CD8-positive, alpha-beta memory T cell (primary cell): ENCODE measurements around the gene MYOZ3. TPM values are rescaled to one million over a fixed set of nuclear protein-coding genes. Genes with fewer than 3 reads are reported as not detected.

Experiments
- CTCF ChIA-PET: fragments of 350-600 bp; sonication (Branson Sonifier 250); formaldehyde crosslinking; loops from one replicate; lab custom pipeline; 2021; ENCODE audit warnings: antibody characterized with exemption; lab: Charles Lee
- POLR2A ChIA-PET: fragments of 350-600 bp; sonication (Branson Sonifier 250); formaldehyde crosslinking; loops from one replicate; lab custom pipeline; 2021; ENCODE audit warnings: antibody characterized with exemption; lab: Charles Lee
- DNase-seq, 5 donors: peaks; one replicate each; pipeline versions ENCODE4 v3.0.0 to v3.0.0-alpha.2; 2020 to 2022; ENCODE audit warnings: mixed read lengths in 1 of 5
- H3K27ac ChIP-seq: one replicate; pipeline ENCODE4 v1.7.0; 2013; ENCODE audit warnings: low read depth, mild to moderate bottlenecking, low read length, moderate library complexity
- H3K27me3 ChIP-seq: 2 replicates; pipeline ENCODE4 v1.7.0; 2013; ENCODE audit warnings: low read length, mild to moderate bottlenecking; ENCODE audit not compliant: insufficient read depth, poor library complexity, severe bottlenecking
- H3K36me3 ChIP-seq: 2 replicates; pipeline ENCODE4 v1.7.0; 2013; ENCODE audit warnings: mild to moderate bottlenecking, low read length, moderate library complexity; ENCODE audit not compliant: insufficient read depth
- H3K4me1 ChIP-seq: 2 replicates; pipeline ENCODE4 v1.7.0; 2013; ENCODE audit warnings: mild to moderate bottlenecking, low read length, moderate library complexity; ENCODE audit not compliant: insufficient read depth
- H3K4me3 ChIP-seq: 2 replicates; pipeline ENCODE4 v1.7.0; 2013; ENCODE audit warnings: mild to moderate bottlenecking, low read length
- H3K9me3 ChIP-seq: 2 replicates; pipeline ENCODE4 v1.7.0; 2013; ENCODE audit warnings: mild to moderate bottlenecking, low read length
- H3K27ac Mint-ChIP-seq, 8 donors: one replicate each; pipeline ENCODE4 v1.8.0; 2020 to 2021; ENCODE audit warnings: mixed read lengths in 8 of 8, mild to moderate bottlenecking in 6 of 8, inconsistent platforms in 3 of 8, moderate library complexity in 3 of 8
- H3K27me3 Mint-ChIP-seq, 2 donors: one replicate each; pipeline ENCODE4 v1.8.0; 2020 to 2021; ENCODE audit warnings: mixed read lengths in 2 of 2, mild to moderate bottlenecking in 1 of 2, moderate library complexity in 1 of 2
- H3K36me3 Mint-ChIP-seq, 3 donors: one replicate each; pipeline ENCODE4 v1.8.0; 2020 to 2021; ENCODE audit warnings: mixed read lengths in 3 of 3, inconsistent platforms in 1 of 3, mild to moderate bottlenecking in 1 of 3
- H3K4me1 Mint-ChIP-seq, 3 donors: one replicate each; pipeline ENCODE4 v1.8.0; 2020 to 2021; ENCODE audit warnings: mixed read lengths in 3 of 3, inconsistent platforms in 1 of 3, mild to moderate bottlenecking in 1 of 3
- H3K4me3 Mint-ChIP-seq, 7 donors: one replicate each; pipeline ENCODE4 v1.8.0; 2020 to 2021; ENCODE audit warnings: mixed read lengths in 7 of 7, mild to moderate bottlenecking in 6 of 7, moderate library complexity in 4 of 7, inconsistent platforms in 2 of 7
- H3K9me3 Mint-ChIP-seq, 5 donors: one replicate each; pipeline ENCODE4 v1.8.0; 2020 to 2022; ENCODE audit warnings: mixed read lengths in 5 of 5, mild to moderate bottlenecking in 3 of 5, moderate library complexity in 2 of 5, inconsistent platforms in 1 of 5
- polyA plus RNA-seq: library from polyadenylated mRNA; unstranded; fragments of 300-500 nt; fragmentation: Illumina TruSeq; gene quantifications from one replicate; pipeline ENCODE4 v1.2.3, GENCODE V29; 2021
- total RNA-seq, 2 experiments: library from RNA; stranded (reverse); gene quantifications; one replicate each; pipeline ENCODE4 v1.2.3, GENCODE V29; 2021

Gene MYOZ3
- total and polyA plus RNA-seq, 3 experiments from 2014 or later = not detected

DNA sequence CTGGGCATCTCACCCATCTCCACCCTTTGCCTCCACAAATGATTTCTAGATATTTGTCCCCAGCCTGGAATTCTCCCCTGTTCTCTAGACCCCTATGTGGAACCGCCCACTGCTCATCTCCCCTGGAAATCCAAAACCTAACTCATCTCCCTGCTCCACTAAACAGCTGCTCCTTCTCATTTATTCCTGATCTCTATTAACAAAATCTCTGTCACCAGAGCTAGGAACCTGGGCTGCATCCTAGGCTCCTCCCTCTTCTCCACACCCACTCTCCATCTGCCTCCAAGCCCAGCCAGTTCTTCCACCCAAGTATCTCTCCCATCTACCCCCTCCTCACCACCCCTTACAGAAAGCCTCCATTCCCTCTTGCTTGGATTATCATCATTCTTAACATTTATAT is 44.5 kb upstream of the MYOZ3 start:
- no peaks in the 10 kb centered on the region for H3K4me1 Mint-ChIP-seq
- Histone ChIP-seq H3K27me3 (no peaks in the 10 kb centered on the region), H3K4me3 (no peak overlapping the region), H3K27ac (no peak overlapping the region), H3K9me3 (no peaks in the 10 kb centered on the region), H3K4me1 (no peaks in the 10 kb centered on the region), H3K36me3 (no peaks in the 10 kb centered on the region)
- no peak overlapping the region for H3K4me3 Mint-ChIP-seq
- H3K27ac Mint-ChIP-seq = no peak overlapping the region
- ChIA-PET POLR2A (no interaction called here), CTCF (no interaction called here)
- peaks cover 3 to 18% of the 10 kb centered on the region in 2 donors for H3K27me3 Mint-ChIP-seq
- no peaks in the 10 kb centered on the region for H3K36me3 Mint-ChIP-seq
- DNase-seq = no peak
- no peaks in the 10 kb centered on the region for H3K9me3 Mint-ChIP-seq

DNA sequence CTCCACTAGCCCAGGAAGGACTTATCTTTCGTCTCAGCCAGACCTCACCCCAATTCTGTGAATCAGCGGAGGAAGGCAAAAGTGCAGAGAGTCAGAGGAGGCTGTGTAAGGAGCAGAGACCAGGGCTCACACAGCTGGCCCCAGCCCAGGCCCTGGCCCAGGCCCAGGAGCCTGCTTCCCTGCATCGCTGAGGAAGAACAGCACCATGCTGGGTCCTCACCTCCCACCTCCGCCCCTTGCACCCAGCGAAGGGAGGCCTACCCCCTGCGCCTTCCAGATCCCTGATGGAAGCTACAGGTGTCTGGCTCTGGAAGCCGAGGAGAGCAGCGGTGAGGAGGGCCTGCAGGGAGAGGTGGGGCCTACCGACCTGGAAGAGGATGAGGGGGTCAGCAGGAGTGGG is 42.9 kb upstream of the MYOZ3 start:
- no peak overlapping the region for H3K4me3 Mint-ChIP-seq
- Histone ChIP-seq H3K27me3 (no peaks in the 10 kb centered on the region), H3K4me3 (no peak overlapping the region), H3K27ac (no peak overlapping the region), H3K4me1 (no peaks in the 10 kb centered on the region), H3K36me3 (no peaks in the 10 kb centered on the region), H3K9me3 (no peaks in the 10 kb centered on the region)
- peaks cover under 1 to 3% (median 3%) of the 10 kb centered on the region in 3 donors for H3K4me1 Mint-ChIP-seq
- no peaks in the 10 kb centered on the region for H3K36me3 Mint-ChIP-seq
- H3K27me3 Mint-ChIP-seq = peaks cover 2 to 24% of the 10 kb centered on the region in 2 donors
- DNase-seq = no peak
- no peak overlapping the region for H3K27ac Mint-ChIP-seq
- POLR2A ChIA-PET = no interaction called here
- no peaks in the 10 kb centered on the region for H3K9me3 Mint-ChIP-seq
- CTCF ChIA-PET = interaction anchor here (1.2 kb wide), 1 partner anchor 228 kb away, joined by 3 read pairs; the partner anchor contains the start of gene IRGM

DNA sequence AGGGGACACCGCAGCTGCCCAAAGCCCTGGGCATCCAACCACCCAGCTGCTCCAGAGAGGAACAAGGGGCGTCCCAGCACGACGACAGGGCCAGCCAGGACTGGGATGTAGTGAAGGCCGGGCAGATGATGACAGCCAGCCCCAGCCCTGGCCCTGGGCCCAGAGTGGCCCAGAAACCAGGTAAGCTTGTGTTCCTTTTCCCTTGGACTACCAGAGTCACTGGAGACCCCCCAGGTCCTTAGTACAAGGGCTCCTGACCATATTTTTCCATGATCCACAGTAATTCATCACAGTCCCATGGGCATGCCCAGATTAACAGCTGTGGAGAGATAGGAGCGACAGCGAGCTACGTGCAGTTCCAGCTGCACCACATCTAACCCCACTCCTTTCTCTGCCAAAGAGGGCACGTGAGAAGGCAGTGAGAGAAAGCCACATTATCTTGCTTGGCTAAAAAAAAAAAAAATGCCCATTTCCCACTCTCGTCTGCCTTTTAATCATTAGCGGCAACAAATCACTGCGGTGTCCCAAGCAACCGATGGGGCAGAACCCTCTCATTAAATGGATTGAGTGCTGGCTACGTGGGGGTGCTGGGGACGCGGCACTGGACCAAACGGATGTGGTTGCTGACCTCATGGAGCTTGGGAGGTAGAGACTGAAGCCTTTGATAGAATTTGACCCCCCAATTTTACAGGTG is 42.3 kb upstream of the MYOZ3 start:
- DNase-seq = no peak
- ChIA-PET POLR2A (no interaction called here), CTCF (interaction anchor here (1.2 kb wide), 1 partner anchor 228 kb away, joined by 3 read pairs; the partner anchor contains the start of gene IRGM)
- Histone ChIP-seq H3K36me3 (no peaks in the 10 kb centered on the region), H3K27me3 (no peaks in the 10 kb centered on the region), H3K9me3 (no peaks in the 10 kb centered on the region), H3K4me1 (no peaks in the 10 kb centered on the region), H3K27ac (no peak overlapping the region), H3K4me3 (no peak overlapping the region)
- Mint-ChIP-seq H3K27ac (no peak overlapping the region), H3K36me3 (no peaks in the 10 kb centered on the region), H3K27me3 (peaks cover 4 to 26% of the 10 kb centered on the region in 2 donors), H3K9me3 (no peaks in the 10 kb centered on the region), H3K4me3 (no peak overlapping the region), H3K4me1 (peaks cover 6 to 9% (median 7%) of the 10 kb centered on the region in 3 donors)

DNA sequence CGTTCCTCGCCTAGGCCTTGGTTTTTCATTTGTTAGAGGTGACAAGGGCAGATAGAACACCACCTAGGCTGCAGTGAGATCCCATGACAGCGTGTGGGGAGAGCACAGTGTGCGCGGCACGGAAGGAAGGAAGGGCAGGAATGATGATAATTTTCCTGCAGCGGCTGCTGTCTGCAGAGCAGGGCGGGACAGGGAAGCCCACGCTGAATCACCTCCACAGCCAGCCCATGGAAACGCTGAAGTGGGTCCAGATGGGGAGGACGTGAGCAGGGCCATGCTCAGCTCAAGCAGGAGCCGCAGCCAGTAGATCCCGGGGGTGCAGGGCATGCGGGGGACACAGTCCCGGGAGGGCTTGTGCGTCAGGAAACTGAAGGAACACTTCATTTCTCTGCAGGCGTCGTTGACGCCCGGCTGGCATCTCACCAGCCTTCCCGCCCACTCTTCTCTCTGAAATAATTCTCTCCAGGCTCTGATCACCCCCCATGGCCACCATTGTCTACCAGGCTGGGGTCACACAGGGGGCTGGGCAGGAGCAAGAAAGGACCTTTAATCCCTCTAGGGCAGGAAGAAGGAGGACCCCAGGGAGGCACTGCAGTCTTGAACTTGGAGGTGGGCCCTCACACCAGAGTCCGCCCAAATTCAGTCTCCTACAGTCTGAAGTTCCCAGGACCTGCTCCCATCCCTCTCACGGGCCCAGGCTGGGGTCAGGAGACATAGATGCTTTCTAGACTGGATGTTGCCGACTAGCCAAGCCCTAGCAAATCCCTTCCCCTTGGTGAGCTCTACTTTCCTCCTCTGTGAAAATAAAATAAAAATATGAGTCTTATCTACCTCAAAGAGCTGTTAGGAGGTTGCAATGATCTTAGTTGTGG is 41.5 kb upstream of the MYOZ3 start:
- POLR2A ChIA-PET = no interaction called here
- CTCF ChIA-PET = interaction anchor here (1.2 kb wide), 1 partner anchor 227 kb away, joined by 3 read pairs; the partner anchor contains the start of gene IRGM

DNA sequence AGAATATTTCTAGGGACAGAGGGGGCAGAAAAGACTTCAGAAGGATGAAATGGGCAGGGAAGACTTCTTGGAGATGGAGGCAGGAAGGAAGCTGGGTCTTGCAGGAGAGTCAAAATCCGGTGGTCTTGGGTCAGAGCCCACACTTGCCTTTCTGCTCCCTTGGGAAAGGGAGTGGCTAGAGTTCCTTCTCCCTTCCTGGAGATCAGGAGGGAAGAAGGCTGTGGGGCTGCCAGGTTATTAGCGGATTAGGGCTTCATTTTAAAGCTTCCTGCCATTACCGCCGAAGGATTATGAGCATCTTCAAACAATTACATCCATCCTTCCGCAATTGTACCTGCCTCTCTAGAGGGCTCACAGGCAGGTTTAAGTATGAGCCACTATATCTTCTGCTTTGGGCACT is 39.8 kb upstream of the MYOZ3 start:
- H3K36me3 Mint-ChIP-seq = peaks cover 0 to 4% (median 0%) of the 10 kb centered on the region in 3 donors

More for the DNA sequence above, 41.5 kb upstream of the MYOZ3 start:
- no peaks in the 10 kb centered on the region for H3K9me3 ChIP-seq
- no peak overlapping the region for H3K27ac ChIP-seq
- no peak for DNase-seq
- Mint-ChIP-seq H3K27me3 (peaks cover 6 to 33% of the 10 kb centered on the region in 2 donors), H3K4me3 (no peak overlapping the region), H3K36me3 (peaks cover 0 to 4% (median 0%) of the 10 kb centered on the region in 3 donors), H3K27ac (no peak overlapping the region), H3K4me1 (peaks cover 11 to 17% (median 15%) of the 10 kb centered on the region in 3 donors), H3K9me3 (no peaks in the 10 kb centered on the region)
- peaks cover 3% of the 10 kb centered on the region for H3K4me1 ChIP-seq
- H3K4me3 ChIP-seq = no peak overlapping the region
- no peaks in the 10 kb centered on the region for H3K27me3 ChIP-seq
- no peaks in the 10 kb centered on the region for H3K36me3 ChIP-seq

DNA sequence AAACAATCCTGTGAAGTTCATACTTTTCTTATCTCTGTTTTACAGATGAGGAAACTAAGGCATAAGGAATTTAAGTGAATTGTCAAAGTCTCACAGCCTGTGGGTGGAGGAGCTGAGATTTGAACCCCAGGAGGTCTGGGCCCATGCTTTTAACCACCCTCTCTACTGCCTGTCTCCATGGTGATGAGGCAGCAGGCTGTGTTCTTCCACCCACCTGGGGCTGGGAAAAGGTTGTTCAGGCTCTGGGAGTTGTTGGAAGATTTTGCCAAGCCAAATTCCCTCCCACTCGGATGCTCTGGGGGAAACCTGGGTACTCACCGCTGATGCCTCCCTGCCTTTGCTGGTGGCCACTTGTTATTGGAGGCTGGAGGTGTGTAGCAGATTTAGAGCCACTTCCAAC is 38.9 kb upstream of the MYOZ3 start:
- Mint-ChIP-seq H3K9me3 (no peaks in the 10 kb centered on the region), H3K4me3 (no peak overlapping the region), H3K27ac (no peak overlapping the region), H3K36me3 (peaks cover 0 to 4% (median 0%) of the 10 kb centered on the region in 3 donors), H3K4me1 (peaks cover 11 to 22% (median 15%) of the 10 kb centered on the region in 3 donors), H3K27me3 (peaks cover 13 to 36% of the 10 kb centered on the region in 2 donors)
- Histone ChIP-seq H3K4me1 (peaks cover 13% of the 10 kb centered on the region), H3K9me3 (no peaks in the 10 kb centered on the region), H3K27me3 (peaks cover 12% of the 10 kb centered on the region), H3K36me3 (no peaks in the 10 kb centered on the region), H3K4me3 (no peak overlapping the region), H3K27ac (no peak overlapping the region)
- POLR2A ChIA-PET = no interaction called here
- no peak for DNase-seq
- CTCF ChIA-PET = no interaction called here

More for the DNA sequence above, 39.8 kb upstream of the MYOZ3 start:
- peaks cover 10 to 36% of the 10 kb centered on the region in 2 donors for H3K27me3 Mint-ChIP-seq
- Histone ChIP-seq H3K4me3 (no peak overlapping the region), H3K9me3 (no peaks in the 10 kb centered on the region), H3K36me3 (no peaks in the 10 kb centered on the region), H3K27me3 (peaks cover 10% of the 10 kb centered on the region), H3K27ac (no peak overlapping the region), H3K4me1 (peaks cover 13% of the 10 kb centered on the region)
- ChIA-PET POLR2A (no interaction called here), CTCF (no interaction called here)
- no peaks in the 10 kb centered on the region for H3K9me3 Mint-ChIP-seq
- H3K4me3 Mint-ChIP-seq = no peak overlapping the region
- no peak for DNase-seq
- H3K27ac Mint-ChIP-seq = no peak overlapping the region
- H3K4me1 Mint-ChIP-seq = peaks cover 11 to 22% (median 15%) of the 10 kb centered on the region in 3 donors

DNA sequence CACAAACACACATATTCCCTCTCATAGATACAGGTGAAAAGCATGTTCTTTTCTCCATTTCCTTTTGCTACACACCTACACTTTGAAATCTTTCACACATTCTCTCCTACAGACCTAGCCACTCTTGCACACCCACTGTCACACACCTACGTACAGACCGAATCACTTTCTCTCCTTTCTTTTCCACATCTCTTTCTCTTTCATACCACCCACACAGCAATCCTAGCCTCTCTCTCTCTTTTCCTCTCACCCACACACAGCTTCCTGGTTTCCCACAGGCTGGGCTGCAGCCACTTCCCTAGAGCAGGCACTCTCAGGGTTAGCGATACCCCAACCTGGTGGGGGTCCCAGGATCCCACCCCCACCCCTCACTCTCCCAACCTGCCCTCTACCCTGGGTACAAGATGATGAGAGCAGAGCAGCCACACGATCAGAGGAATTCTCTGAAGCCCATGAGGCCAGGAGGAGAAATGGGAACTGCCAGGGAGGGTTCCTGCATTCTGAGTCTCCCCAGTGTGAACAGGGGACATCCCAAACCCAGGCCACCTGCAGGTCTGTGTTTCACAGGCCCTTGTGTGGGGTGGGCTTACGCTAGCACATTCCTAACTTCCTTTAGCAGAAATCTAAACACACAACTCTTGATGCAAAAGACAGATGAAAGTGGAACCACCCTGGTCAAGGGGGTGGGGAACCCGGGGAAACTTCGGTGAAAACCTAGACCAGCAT is 37.7 kb upstream of the MYOZ3 start:
- CTCF ChIA-PET = no interaction called here
- Histone ChIP-seq H3K27ac (no peak overlapping the region), H3K4me1 (peaks cover 13% of the 10 kb centered on the region), H3K9me3 (no peaks in the 10 kb centered on the region), H3K36me3 (no peaks in the 10 kb centered on the region), H3K4me3 (no peak overlapping the region), H3K27me3 (peaks cover 12% of the 10 kb centered on the region)
- H3K4me1 Mint-ChIP-seq = peaks cover 11 to 22% (median 15%) of the 10 kb centered on the region in 3 donors
- no peaks in the 10 kb centered on the region for H3K9me3 Mint-ChIP-seq
- POLR2A ChIA-PET = no interaction called here
- peaks cover 0 to 4% (median 0%) of the 10 kb centered on the region in 3 donors for H3K36me3 Mint-ChIP-seq
- H3K4me3 Mint-ChIP-seq = peak overlapping the region in 6 of 7 donors; percentile 2 to 91 (median 77)
- no peak for DNase-seq
- peak overlapping the region in 1 of 8 donors; percentile 40 for H3K27ac Mint-ChIP-seq
- H3K27me3 Mint-ChIP-seq = peaks cover 17 to 39% of the 10 kb centered on the region in 2 donors
